NCI-H524 treated with DMSO at 0.1 percent for 48 hours (cell line): ENCODE data around the gene SASH1.

Source experiments
- DNase-seq: peaks from one replicate; lab custom pipeline; 2025; lab: John Stamatoyannopoulos, UW

SASH1 gene

GRCh38 chr6:148523551-148523950 is 180.9 kb downstream of the SASH1 start:
- no peak for DNase-seq

DNA sequence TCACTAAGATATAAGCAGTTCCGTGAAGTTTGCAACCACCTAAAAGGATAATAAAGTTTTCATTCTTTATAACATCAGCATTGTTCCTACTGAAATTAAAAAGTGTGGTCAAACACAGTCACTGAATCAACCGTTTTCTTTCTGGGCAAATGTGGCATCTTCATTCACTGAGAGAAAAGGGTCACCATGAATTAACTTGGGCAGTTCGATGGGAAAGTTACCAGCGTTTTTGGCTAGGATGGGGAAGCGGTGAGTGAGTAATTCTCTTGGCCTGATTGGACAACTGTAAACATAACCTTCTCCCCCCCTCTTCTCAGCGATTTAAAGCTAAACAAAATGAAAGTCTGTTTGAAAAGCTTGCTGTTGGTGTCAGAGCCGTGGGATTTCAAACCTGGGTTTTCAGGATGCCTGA is 181.8 kb downstream of the SASH1 start:
- DNase-seq, result no peak

DNA sequence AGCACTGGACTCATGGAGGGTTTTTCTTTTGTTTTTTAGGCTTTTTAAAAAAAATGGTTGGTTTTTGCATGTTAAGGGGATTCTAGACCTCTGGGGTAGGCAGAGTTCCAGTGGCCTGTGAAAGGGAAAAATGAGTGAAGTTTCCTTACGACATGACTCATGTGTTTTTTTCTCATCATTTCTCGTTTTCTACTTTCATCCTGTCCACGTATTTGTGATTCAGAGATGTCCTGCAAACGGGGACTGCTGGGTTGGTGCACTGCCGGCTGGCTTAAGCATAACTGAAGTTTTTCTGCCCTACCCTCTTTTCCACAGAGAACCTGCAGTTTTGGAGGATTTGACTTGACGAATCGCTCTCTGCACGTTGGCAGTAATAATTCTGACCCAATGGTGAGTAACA is 182.3 kb downstream of the SASH1 start:
- no peak for DNase-seq

- no peak for DNase-seq
Observed at GRCh38 chr6:148525453-148525852, 182.8 kb downstream of the SASH1 start.

DNA sequence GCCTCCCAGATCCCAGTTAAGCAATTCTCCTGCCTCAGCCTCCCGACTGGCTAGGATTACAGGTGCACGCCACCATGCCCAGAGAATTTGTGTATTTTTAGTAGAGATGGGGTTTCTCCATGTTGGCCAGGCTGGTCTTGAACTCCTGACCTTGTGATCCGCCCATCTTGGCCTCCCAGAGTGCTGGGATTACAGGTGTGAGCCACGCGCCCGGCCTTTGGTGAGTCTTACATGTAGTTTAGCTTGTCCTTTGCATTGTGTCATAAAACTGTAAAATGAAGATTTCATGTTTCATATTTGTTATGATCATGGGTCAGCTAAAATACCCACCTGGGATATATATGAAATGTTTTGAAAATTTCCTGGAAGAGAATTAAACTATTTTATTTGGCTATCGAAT is 183.5 kb downstream of the SASH1 start:
- DNase-seq, result no peak

- no peak for DNase-seq
Observed at GRCh38 chr6:148528292-148528691, 185.7 kb downstream of the SASH1 start.

- DNase-seq, result no peak
Observed at GRCh38 chr6:148529010-148529409, 186.4 kb downstream of the SASH1 start.

DNA sequence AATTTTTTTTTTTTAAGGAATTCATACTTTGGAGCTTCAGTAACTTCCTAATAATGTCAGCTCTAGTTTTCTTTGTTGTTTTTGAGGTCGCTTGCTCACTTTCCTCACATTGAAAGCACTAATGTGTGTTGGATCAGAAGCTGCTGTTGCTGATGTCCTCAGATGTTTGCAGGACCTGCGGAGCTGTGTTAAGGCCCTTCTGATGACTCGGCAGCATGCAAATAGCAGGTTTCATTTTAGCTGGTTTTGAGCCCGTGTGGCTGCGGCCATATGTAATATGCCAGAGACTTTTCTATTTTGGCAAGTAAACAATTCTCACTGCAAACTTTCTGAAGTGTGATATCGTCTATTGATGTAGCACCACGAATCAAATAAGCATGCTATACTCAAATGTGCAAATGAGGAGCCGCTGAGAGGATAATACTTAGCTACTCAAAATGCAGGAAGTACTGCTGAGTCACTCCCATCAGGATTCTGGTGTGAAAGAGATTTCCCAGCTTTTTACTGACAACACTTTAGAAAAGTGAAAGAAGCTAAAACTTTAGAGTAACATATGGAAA is 187.8 kb downstream of the SASH1 start:
- DNase-seq, result no peak

DNA sequence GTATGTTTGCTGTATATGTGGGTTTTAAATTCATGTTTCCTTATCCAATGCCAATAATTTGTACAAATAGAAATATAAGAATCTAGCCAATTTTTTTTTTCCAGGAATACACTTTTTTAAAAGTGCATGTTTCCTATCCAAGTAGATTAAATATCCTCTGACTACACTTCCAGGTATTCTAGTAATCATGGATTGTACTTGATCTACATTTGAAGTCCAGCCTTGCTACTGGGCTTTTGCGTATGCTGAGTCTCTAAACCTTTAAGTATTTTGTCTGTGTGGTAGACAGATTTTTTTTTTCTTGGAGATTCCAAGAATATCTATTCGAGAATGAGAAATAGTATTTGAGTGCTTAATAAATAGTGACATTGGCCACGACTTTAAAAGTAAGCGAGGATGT is 188.3 kb downstream of the SASH1 start:
- no peak for DNase-seq

- DNase-seq, result no peak
Observed at GRCh38 chr6:148532698-148533097, 190.1 kb downstream of the SASH1 start.

DNA sequence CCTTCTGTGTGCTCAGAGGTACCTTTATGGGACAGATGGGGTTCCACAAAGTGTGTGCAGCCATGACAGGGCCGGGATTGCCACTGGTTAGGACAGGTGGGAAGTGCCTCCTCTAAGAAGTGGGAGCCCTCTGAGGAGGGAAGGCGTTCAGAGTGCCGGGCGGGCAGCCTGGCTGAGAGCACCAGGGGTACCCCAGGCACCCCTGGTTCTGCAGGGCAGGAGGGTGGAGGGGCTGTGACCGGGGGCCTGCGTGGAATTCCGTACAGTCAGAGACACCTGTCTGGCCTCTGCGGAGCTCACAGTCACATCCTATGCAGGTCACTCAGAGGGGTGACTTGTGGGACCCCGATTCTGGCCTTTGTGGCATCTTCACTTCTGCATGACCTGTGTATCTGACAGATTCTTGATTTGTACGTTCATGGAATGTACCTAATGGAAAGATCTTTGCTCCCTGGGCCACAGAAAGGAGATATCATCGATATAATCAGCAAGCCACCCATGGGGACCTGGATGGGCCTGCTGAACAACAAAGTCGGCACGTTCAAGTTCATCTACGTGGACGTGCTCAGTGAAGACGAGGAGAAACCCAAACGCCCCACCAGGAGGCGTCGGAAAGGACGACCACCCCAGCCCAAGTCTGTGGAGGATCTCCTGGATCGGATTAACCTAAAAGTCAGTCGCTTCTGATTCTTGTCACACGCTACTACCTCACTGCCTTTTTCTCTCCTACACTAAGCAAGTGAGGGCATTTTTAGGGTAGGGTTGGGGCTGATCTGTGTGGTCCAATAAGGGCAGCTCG is 190.9 kb downstream of the SASH1 start:
- no peak for DNase-seq

GRCh38 chr6:148534871-148535270 is 192.2 kb downstream of the SASH1 start:
- DNase-seq, result no peak

DNA sequence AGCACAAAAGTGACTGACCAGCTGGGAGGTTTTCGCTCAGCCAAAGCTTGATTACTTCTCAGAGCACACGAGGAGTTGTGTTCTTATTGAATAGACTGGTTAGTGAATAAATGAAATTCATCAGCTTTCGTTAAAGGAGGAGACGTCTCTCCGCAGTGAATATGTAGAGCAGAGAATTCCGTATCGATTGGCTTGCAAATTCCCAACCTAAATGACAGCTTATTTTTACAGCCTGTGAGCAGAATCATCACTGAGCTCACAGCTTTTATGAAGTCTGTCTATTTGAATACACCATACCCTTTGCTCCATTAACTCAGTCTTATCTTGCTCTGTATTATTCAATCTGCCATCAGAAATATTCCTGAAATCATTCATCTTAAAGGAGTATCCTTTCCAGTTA is 192.7 kb downstream of the SASH1 start:
- DNase-seq, result no peak

GRCh38 chr6:148535976-148536375 is 193.3 kb downstream of the SASH1 start:
- no peak for DNase-seq

DNA sequence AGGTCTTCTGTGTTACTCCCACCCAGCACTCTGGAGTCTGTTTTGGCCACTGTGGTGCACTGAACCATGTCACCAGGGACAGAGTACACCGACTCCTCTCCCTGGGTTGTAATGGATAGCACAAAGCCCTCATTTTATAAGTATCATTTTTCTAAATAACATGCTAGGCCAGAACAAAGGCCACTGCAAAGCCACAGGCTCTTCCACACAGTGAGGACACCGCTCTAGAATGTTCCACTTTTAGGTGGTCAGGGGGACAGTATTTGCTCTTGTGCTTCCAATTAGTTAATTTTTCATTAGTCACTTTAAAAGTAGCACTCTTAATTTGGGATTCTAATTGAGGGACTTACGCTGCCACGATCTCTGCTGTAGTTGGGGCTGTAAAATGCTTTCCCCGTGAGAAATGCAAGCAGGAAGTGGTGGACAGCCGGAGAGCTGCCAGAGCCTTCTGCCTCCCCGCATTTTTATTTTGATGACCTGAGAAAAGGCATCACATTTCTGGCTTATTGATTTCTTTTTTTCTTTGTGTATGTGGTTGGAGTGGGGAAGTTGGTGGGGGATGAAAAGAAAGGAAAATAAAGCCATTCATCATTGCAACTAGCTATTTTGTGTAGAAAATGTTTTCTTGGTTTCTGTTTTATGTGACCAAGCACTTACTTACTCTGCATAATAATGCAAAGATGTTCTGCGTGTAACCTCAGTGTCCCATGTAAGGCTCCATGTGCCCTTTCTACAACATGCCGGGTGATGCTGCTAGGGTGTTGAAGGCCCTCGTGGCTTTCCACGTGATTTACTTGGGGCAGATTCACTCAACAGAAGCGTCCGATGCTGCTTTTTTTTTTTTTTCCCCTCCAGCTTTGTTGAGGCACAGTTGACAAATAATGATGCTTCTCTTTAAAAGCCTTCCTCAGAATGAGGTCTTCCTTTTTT is 195.9 kb downstream of the SASH1 start:
- no peak for DNase-seq

- DNase-seq, result no peak
Observed at GRCh38 chr6:148543540-148543939, 200.9 kb downstream of the SASH1 start.

DNA sequence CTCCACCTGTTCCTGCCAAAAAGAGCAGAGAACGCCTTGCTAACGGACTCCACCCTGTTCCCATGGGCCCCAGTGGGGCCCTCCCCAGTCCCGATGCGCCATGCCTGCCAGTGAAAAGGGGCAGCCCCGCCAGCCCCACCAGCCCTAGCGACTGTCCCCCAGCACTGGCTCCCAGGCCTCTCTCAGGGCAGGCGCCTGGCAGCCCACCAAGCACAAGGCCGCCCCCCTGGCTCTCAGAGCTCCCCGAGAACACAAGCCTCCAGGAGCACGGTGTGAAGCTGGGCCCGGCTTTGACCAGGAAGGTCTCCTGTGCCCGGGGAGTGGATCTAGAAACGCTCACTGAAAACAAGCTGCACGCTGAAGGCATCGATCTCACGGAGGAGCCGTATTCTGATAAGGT is 201.8 kb downstream of the SASH1 start:
- DNase-seq, result no peak

DNA sequence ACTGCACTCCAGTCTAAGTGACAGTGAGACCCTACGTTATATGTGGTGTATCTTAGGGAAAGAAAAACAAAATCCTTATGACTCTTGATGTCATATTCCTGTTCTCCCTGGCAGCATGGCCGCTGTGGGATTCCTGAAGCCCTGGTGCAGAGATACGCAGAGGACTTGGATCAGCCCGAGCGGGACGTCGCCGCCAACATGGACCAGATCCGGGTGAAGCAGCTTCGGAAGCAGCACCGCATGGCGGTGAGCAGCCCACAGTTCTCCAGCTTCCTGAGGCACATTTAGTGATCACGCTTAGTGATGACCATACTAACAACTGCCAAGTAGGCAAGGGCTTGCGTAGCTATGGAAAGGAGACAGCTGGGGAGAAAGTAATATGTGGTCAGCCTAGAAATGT is 203.3 kb downstream of the SASH1 start:
- DNase-seq, result no peak

GRCh38 chr6:148547110-148547509 is 204.5 kb downstream of the SASH1 start:
- DNase-seq, result no peak

- DNase-seq, result no peak
Observed at GRCh38 chr6:148548065-148548748, 205.6 kb downstream of the SASH1 start.

DNA sequence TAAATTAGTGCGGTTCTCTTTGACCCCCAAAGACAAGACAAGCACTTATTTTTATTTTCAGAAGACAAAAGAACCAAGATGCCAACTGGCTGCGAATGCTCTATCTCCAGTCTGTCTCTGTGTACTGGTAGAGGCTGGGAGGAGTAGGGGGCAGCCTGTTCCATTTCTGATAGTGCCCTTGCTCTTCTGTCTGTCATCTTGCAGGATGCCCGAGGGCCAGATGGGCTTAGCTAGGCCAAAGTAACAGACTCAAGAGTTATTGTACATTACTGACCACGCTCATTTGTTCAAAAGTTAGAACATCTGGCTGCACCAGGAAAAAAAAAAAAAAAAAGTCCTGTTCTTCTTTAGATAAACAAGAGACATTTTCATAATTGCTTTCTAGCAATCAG is 206.1 kb downstream of the SASH1 start:
- no peak for DNase-seq

GRCh38 chr6:148550569-148550968 is 207.9 kb downstream of the SASH1 start:
- no peak for DNase-seq
